Islet precursor cell (in vitro differentiated cells): Measurements from ENCODE around the gene MMADHC.
"Not testable (repeated sequence)": the region's sequence is repeated elsewhere in the genome, so short reads cannot be mapped to it uniquely, and the experiment has no call there.

Experiments used
- DNase-seq: peaks from one replicate; pipeline ENCODE4 v3.0.0-alpha.2; 2018

The MMADHC gene

DNA sequence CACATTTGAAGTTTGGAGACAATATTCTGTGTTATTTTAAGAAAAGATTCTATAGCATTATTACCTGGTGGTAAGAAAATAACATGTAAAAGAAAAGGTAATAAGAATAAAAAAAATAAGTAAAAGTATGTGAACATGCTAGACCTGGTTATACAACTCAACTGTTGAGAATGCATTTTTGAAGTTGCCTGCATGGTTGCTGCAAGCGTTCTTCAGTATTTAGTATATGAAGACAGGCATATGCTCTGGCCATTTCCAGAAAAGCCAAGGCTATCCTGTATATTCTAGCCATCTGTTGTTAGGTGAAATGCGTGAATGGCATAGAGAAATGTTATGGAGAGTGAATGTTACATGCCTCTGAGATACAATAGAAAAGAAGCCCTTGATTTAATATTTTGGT is 6.8 kb upstream of the MMADHC start:
- no peak for DNase-seq

DNA sequence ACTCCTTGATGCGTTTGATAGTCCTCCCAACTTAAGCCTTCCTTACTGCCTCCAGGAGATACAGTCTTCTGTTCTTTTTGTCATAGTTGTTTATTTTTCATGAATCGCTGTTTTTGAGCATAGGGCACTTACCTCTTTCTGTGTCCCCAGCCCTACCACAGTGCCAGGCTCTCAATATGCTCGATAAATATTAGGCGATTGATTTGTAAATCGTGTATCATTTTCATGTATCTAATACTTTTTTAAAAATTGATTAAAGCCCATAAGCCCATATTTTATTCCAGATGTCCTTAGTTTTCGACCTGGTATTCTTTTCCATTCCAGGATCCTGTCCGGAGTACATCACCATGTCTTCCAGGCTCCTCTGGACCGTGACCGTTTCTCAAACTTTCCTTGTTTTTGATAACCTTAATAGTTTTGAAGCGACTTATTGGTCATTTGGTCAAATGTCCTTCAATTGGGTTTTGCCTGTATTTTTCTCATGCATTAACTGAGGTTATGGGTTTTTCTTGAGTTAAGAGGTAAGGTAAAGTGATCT is 444 bp upstream of the MMADHC start:
- DNase-seq, result no peak

DNA sequence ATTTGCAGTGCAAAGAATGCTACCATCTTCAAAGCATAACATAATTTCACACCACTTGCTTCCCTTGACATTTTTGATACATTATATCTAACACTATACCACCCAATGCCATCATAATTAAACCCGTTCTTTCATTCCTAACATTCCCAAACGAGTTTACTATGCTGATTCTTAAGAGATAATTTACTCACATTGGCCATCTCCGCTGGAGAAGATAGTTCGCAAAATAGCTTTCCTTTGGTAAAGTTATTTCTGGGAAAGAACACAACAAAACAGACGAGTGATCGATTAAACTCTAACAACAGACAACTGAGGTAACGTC is 716 bp downstream of the MMADHC start:
- no peak for DNase-seq

DNA sequence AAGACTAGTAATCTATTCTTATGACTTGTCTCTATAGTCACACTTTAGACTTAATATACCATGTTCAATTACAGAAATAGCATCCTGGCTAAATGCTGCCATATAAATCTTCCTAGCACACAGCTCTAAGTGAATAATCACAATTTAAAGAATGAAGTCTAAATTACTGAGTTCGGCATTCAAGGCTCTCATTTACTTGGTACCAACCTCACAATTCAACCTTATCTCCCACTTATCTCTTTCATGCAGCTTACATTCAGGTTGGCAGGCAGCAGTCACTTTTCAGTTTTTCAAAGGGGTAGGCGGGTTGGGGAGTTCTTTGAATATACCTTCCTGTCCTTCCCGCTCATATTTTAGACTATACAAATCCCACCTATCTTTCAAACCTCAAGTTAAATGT is 1.5 kb downstream of the MMADHC start:
- DNase-seq, result no peak

DNA sequence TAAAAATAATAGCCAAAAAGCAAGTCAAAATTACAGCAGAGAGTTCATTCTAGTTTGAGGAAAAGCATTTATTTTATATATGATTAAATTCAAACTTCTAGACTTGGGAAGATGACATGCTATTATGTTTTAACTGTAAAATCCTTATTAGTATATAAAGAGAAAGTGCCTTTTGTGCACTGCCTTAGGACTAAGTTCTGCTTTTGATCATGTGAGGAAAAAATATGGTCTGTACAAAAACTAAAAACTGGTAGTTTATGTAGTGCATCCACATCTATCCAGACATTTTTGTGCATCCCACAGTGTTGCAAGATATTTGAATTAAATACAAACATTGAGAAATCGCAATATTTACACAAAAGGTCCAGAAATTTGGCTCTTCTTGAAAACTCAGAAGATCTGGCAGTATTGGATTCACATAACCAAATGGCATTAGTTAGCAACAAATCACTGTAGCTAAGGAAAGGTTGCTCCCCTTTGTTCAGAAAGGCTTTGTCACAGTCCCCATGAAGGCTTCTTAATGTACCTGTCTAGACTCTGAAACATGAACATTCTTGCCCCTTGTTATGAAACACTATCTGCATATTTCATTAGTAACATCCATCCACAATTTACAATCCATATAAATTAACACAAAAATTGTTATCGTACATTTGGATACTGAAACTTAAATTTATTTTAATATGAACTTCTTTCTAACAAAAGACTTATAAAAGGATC is 2.2 kb downstream of the MMADHC start:
- DNase-seq, result no peak

DNA sequence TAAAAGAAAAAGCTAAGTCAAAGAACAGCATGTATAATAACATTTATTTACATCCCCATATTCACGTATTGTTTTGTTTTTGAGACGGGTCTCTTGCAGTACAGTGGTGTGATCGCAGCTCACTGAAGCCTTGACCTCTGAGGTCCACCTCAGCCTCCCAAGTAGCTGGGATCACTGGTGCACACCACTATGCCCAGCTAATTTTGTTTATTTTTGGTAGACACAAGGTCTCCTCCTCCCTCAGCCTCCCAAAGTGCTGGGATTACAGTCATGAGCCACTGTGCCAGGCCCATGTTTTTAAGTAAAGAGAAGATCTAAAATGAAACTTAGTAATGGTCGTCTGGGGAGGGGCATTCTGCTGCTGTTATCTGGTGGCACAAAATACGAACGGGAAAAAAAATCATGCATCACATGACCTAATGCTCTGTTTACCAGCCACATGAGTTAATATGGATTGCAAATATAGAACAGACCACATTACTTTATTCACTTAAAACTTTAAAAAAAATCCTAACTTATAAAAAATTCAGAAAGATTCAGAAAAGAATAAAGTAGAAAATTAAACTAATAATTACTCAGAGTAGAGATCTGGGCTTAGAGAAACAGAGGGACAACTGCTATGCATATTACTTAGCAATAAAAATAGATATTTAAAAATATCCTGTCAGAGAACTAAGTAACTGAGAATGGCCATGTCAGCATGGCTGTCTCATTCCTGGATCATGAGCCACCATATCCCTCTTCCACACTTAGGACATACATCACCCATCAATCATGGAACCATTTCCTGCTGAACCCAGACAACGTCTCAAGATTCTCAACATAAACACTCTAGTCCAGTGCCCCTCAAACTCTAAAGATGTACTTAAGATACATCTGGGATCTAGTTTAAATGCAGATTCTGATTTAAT is 7.3 kb downstream of the MMADHC start:
- DNase-seq, result no peak

DNA sequence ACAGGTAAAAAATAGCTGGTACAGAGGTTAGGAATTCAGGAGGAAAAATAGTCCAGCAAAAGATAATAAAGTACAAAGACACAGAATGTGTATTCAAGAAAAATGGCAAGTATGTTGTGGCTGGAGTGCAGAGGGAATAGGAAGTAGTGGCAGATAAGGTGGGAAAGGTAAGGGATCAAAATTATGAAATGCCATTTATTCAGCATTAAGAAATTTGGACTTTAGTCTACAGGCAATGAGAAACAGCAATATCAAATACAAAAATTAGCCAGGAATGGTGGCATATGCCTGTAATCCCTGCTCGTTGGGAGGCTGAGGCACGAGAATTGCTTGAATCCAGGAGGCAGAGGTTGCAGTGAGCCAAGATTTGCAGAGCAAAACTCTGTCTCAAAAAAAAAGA is 10.3 kb downstream of the MMADHC start:
- no peak for DNase-seq

DNA sequence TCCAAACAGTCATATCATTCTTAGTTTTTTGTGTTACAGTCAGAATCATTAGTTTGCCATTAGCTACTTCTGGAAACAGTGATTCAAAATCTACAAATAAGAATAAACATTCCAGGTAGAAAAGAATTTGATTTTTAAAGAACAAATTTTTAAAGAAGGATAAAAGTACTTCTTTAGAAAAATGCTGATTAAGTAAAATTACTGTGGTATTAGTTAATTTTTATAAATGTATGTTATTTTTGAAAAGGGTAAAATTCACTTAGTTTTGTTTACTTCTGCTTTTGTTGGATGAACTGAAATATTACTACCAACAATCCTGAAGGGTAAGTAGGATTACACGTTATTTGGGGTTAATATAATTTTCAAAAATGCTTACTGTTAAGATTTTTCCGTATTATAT is 11.8 kb downstream of the MMADHC start:
- DNase-seq, result no peak

DNA sequence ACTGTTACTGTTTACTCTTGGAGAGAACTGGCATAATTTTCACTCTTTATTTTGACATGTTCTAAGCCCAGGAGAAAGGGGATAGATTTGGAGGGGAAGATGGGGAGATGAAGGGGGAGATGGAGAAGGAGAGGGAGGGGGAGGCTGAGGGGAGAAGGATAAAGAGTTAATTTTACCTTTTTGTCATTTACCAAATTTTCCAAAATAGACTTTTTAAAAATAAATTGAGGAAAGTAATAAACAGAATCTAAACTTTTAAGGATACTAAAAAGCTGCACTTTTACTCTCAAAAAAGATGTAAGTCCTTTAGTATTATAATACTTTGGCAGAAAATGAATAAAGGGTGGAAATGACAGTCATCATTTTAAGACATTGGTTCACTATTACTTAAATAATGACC is 12.3 kb downstream of the MMADHC start:
- DNase-seq, result no peak

DNA sequence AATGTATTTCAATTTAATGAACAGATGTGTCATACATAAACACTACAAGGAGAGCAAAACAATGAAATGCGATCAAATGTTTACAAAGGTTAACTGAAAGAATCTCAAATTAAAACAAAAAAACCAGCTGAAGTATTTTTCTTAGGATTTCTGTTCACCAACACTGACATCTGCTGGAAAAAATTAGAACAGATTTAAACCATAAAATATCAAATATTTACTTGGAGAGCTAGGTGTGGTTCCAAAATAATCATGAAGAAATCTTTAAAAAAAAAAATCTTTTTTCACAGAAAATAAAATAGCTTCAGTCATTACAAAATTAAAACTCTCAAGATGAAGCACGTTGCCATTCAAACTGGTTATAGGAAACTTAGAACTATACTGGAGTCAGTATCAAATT is 13.8 kb downstream of the MMADHC start:
- no peak for DNase-seq

DNA sequence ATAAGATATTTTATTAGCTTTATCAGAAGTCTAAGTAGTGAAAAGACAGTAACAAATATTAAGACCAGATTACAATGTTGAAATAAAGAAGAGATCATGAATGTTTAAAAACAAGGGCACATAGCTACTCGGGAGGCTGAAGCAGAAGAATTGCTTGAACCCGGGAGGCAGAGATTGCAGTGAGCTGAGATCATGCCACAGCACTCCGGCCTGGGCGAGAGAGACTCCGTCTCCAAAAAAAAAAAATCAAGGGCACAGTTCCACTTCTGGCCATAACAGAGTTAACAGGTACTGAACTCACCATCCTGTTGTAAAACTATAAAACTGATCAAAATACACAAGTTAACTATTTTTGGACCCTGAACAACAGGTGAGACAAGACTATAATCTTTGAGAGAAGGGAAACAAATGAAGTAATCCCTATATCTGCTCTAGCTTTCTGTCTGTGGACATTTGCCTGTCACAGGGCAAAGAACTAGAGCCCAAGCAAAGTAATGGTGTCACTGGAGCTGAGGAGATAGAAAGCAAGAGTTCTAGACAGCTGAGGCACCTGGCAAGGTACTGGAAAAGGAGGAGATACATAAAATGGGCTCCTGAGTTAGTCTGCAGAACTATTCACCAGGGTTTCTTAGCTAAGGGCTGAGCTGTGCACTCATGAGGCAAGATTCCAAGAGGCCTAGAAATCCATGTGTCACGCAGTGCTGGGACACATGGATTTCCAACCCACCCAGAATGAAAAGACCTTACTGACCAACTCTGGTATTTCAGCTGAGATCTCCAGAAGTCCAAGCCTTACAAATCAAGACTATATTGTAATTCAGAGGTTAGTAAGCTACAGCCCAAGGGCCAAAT is 15.2 kb downstream of the MMADHC start:
- DNase-seq, result no peak

DNA sequence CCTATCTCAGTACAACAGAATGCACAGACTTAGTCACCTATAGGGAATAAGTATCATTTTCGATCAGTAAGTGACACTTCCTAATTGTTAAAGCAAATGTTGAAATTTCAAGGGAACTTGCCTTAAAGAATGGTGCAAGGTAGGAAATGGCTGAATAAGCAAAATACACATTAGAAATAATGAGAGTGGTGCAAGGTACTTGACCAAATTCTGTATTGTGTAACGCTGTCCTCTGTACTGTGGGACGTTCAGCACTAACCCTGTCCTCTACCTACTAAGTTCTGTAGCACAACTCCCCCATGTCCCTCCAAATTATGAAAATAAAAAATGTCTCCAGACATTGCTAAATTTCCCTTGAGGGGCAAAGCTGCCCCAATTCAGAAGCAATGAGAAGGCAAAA is 19.4 kb downstream of the MMADHC start:
- no peak for DNase-seq

DNA sequence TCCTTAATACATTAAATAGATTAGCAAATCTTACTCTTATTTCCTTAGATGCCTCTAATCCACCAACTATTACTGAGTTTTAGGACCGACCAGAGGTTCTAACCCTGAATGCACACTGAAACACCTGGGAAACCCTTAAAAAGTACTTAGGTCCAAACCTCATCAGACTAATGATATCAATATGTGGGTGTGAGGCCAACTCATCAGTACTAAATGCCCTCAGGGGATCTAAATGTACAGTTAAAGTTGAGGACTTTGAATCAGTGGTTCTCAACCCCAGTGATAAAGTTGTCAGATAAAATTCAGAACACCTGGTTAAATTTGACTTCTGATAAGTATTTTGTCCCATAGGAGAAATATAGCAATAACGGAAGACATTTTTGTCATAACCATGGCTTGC is 20.9 kb downstream of the MMADHC start:
- no peak for DNase-seq

DNA sequence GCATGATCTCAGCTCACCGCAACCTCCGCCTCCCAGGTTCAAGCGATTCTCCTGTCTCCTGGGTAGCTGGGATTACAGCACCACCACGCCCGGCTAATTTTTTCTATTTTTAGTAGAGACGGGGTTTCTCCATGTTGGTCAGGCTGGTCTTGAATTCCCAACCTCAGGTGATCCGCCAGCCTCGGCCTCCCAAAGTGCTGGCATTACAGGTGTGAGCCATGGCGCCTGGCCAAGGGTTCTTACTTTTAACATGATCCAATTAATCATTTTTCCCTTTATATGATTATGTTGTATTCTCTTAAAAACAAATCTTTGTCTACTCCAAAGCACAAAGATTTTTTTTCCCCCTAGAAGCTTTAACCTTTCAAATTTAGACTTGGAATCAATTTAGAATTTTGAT is 21.9 kb downstream of the MMADHC start:
- not testable (repeated sequence) for DNase-seq

DNA sequence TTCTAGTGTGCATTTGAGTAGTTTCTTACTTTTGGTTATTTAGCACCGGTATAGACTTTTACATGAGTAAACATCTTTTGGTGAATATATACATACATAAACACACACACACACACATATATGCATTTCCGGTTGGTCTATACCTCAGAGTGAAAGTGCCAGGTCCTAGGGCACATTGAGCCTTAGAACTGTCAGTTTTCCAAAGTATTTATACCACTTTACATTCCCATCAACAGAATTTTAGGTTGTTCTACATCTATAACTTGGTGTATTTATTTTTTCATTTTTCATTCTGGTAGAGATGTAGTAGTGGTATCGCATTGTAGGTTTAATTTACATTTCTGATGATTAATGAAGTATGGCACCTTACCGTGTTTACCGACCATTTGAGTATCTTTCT is 22.6 kb downstream of the MMADHC start:
- no peak for DNase-seq

DNA sequence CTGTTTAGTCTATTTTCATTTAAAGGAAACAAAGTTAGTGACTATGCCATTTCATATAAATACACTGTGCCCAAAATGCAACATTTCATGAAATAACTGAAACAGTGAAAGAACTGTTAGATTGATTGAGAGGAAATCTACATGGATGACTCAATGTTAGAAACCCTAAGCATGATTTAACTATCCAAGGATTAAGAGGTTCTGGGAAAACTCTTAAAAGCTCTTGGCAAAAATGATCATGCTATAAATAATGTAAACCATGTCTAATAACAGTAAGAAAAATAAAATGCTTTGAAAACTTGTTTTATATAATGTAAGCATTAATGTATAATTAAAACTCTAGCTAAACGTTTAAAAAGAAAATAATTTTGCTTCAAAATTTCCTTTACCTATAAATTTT is 23.5 kb downstream of the MMADHC start:
- DNase-seq, result no peak

DNA sequence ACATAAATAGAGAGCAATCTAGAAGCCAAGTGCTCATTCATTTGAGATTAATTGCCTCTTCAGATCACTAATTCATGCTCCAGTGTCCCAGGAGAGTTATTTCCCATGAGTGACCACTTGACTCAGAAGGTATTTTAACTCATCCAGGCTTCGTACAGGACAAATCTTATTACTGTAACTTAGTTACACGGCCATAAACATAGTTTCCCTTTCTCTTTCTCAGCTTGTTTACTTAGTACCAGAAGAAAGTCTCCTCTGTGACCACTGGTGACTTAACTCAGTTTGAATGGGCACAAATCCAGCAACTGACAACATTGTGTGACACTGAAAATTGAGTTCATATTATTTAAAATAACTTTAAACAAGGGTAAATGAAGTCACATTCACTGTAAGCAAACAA is 25.3 kb downstream of the MMADHC start:
- no peak for DNase-seq

DNA sequence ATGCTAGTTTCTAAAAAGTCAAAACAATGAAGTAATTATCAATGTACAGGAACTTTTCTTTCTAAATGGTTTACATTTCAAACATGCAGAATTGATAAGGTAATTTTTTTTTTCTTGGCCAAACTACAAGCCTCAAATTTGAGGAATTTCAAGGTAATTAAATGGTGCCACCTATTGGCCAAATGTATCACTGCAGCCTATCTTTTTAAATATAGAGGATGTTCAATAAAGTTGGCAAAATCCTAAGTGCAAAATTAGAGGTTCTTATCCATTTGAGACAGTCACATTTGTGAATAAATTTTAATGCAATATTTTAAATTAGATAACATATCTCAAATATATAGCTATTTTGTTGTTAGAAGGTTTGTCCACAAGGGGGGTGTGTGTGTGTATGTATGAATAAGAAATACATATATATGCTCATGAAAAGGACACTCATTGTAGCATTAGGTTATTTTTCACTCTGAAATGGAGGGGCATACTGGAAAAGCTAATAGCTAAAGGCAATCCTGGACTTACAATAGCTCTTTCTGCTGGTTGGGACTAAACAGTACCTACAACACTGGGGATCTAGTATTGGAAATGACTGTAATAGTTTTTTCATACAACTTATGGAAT is 26.2 kb downstream of the MMADHC start:
- DNase-seq, result no peak

DNA sequence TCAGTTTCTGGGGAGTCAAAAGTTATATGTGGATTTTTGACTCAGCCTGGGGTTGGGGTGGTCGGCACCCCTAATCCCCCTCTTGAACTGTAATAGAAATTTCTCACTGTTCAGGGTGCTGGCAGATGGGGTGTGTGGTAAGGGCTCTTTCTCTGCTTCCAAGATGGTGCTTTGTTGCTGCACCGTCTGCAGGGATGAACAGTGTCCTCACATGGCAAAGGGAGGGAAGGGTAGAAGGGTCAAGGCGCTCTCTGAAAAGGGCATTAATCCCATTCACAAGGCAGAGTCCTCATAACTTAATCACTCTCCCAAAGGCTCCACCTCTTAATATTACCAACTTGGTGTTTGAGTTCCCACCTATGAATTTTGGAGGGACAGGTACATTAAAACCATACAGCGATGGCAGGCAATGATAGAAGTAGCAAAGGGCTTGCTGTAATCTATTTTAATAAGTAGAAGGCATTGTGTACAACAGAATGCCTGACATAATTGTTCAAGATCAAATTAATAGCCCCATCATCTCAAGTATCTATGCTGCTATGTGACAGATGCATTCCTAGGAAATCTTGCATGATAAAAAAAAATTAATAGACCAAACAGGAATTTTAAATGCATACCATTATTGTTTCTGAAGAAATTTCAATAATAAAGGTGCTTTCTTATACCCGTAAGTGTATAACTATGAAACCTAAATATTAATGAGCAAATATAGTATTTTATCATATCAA is 28.1 kb downstream of the MMADHC start:
- DNase-seq, result no peak

DNA sequence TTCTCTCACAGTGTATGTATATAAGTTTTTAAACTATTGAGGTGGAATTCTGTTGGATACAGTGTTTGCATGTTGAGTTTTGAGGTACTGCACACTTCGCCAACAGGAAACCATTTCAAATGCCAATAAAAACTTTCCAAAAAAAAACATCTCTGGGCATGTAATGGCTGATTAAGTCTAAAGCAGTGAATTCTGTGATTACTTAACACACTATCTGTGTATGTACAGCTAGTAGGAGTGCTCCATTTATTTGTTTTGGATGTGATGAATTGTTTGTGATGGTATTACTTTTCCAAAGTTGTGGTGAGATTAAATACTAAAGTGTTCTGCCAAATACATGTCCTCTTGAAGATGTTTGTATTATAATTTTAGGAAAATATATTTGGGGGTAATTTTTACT is 31.1 kb downstream of the MMADHC start:
- DNase-seq, result no peak

DNA sequence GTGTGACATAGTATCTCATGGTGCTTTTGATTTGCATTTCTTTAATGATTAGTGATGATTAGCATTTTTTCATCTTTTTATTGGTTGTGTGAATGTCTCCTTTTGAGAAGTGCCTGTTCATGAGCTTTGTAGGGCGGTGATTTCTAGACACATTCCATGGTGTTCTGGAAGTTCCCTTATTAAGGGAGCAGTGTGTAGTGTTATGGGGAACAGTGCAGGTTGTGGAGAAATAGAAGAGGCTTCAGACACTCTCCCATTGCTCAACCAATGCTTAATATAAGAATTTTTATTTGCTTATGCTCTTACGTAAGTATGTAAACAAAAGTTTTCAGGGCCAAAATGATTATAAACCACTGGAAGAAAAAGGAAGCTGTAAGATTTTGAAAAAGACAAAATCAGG is 34.7 kb downstream of the MMADHC start:
- no peak for DNase-seq

DNA sequence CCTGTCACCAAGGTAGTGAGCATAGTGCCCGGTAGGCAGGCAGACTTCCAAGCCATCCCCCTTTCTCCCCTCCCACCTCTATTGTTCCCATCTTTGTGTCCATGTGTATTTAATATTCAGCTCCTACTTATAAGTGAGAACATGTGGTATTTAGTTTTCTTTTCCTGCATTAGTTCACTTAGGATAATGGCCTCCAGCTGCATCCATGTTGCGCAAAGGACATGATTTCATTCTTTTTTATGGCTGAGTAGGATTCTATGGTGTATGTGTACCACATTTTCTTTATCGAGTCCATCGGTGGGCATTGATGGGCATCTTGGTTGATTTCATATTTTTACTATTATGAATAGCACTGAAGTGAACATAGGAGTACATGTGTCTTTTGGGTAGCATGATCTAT is 35.3 kb downstream of the MMADHC start:
- DNase-seq, result no peak
